ENCODE data around the gene FAM53A. TPM values are rescaled to one million over a fixed set of nuclear protein-coding genes. Genes with fewer than 3 reads are reported as not detected.

FAM53A gene
- polyA plus RNA-seq, 1 experiment, result 1.1 TPM

GRCh38 chr4:1683261-1683735 lies 815 bp downstream of the FAM53A start:
- ChIA-PET POLR2A (no interaction called here), CTCF (interaction anchor here (0.6 to 2.3 kb wide), 2 partner anchors 10 to 43 kb away, joined by 3 to 11 read pairs; no protein-coding TSS in a partner anchor)
- Histone ChIP-seq H3K9me3 (ENCODE audit: control insufficient read depth, insufficient read depth, low read length) (no peaks in the 10 kb centered on the region; the same call in 1 of the 2 replicates), H3K27ac (ENCODE audit: low read depth, low read length) (peak overlapping the region; percentile 71), H3K27me3 (ENCODE audit: control insufficient read depth, insufficient read depth, low read length) (no peaks in the 10 kb centered on the region), H3K4me3 (ENCODE audit: low read depth, low read length) (peak overlapping the region; percentile 62)
- TF ChIP-seq, protein P1, sequence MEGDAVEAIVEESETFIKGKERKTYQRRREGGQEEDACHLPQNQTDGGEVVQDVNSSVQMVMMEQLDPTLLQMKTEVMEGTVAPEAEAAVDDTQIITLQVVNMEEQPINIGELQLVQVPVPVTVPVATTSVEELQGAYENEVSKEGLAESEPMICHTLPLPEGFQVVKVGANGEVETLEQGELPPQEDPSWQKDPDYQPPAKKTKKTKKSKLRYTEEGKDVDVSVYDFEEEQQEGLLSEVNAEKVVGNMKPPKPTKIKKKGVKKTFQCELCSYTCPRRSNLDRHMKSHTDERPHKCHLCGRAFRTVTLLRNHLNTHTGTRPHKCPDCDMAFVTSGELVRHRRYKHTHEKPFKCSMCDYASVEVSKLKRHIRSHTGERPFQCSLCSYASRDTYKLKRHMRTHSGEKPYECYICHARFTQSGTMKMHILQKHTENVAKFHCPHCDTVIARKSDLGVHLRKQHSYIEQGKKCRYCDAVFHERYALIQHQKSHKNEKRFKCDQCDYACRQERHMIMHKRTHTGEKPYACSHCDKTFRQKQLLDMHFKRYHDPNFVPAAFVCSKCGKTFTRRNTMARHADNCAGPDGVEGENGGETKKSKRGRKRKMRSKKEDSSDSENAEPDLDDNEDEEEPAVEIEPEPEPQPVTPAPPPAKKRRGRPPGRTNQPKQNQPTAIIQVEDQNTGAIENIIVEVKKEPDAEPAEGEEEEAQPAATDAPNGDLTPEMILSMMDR (IDR thresholded peaks at IDR 0.05; ENCODE audit: low read depth, low read length), result no peak
- DNase-seq (ENCODE audit: low read depth, low spot score), result peak; percentile 69

DNA sequence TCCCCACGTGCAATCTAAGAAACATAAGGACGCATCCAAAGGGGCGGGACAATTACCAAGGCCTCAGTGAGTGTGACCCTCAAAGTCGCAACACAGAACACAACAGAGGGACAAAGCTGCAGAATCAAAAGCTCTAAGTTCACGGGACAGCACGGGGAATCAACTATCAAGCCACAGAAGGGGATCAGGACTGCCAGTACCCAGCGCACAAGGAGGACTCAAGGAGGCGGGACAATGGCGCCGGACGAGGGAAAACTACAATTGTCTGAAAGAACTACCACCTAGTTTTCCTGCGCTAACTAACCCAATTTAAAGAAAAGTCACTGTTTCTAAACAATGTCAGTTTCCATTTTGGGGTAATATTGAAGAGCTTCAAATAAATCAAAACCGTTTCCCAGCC lies 1.3 kb downstream of the FAM53A start:
- TF ChIP-seq, protein P1 (IDR thresholded peaks at IDR 0.05; ENCODE audit: low read depth, low read length), result no peak
- Histone ChIP-seq H3K9me3 (ENCODE audit: control insufficient read depth, insufficient read depth, low read length) (no peaks in the 10 kb centered on the region; the same call in 1 of the 2 replicates), H3K27ac (ENCODE audit: low read depth, low read length) (peak overlapping the region; percentile 71), H3K27me3 (ENCODE audit: control insufficient read depth, insufficient read depth, low read length) (no peaks in the 10 kb centered on the region), H3K4me3 (ENCODE audit: low read depth, low read length) (peak overlapping the region; percentile 62)
- CTCF ChIA-PET, result interaction anchor here (0.6 to 2.3 kb wide), 2 partner anchors 10 to 44 kb away, joined by 3 to 11 read pairs; no protein-coding TSS in a partner anchor
- POLR2A ChIA-PET, result no interaction called here
- DNase-seq (ENCODE audit: low read depth, low spot score), result no peak

DNA sequence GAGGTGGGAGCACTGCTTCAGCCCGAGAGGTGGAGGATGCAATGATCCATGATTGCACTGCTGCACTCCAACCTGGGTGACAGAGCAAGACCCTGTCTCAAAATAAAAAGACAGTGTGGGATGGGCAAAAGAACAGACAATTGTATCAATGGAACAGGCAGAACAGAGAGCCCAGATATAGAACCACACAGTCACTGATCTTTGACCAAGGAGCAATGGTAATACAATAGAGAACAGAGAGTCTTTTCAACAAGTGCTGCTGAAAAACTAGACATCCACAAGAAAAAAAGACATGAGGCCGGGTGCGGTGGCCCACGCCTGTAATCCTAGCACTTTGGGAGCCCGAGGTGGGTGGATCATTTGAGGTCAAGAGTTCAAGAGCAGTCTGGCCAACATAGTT lies 5.9 kb downstream of the FAM53A start:
- H3K4me3 ChIP-seq (ENCODE audit: low read depth, low read length), result no peak overlapping the region
- TF ChIP-seq, protein P1 (IDR thresholded peaks at IDR 0.05; ENCODE audit: low read depth, low read length), result no peak
- no peak overlapping the region for H3K27ac ChIP-seq (ENCODE audit: low read depth, low read length)
- ChIA-PET POLR2A (no interaction called here), CTCF (interaction anchor here (2.2 kb wide), 1 partner anchor 15 kb away, joined by 8 read pairs; no protein-coding TSS in a partner anchor)
- no peak for DNase-seq (ENCODE audit: low read depth, low spot score)
- H3K9me3 ChIP-seq (ENCODE audit: control insufficient read depth, insufficient read depth, low read length), result no peaks in the 10 kb centered on the region; the same call in 1 of the 2 replicates
- no peaks in the 10 kb centered on the region for H3K27me3 ChIP-seq (ENCODE audit: control insufficient read depth, insufficient read depth, low read length)

DNA sequence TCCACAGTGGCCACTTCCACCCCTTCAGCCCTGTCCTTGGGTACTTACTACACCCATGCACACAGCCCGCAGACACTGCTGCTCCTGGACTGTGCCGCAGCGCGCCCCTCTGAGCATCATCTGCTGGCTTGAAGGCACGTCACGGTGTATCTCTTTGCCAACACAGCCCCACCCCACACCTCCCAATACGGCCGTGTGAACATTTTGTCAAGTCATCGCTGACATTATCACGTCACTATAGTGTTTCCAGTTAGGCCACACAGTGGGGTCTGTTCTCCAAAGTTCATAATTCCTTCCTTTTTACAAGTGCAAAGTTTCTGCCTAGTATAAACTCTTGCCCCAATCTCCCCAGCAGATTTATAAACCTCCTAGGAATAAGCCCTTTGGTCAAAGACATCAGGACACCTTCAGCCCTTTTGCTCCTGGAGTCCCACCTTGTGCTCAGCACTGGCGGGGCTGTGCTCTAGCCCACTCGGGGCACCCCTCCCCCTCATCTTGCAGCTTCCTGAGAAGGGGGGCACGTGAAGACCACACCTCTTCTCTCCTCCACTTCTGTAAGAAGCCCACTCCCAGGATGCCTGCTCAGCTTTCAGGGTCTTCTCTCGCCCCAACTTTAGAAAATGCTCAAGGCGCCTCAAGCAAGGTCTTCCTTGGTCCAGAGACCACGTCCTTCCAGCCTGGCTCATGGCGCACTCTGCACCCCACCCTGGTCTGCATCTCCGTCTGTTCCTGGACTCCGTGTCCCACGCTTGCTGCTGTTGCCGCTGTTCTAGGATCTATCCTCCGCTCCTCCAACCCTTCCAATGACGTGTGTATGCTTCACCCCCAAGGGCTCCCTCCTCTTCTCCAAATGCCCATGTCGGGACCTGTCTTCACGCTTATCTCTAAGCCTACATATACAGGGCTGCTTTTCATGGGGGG lies 7.2 kb downstream of the FAM53A start:
- no peak for DNase-seq (ENCODE audit: low read depth, low spot score)
- H3K27ac ChIP-seq (ENCODE audit: low read depth, low read length), result no peak overlapping the region
- POLR2A ChIA-PET, result no interaction called here
- H3K27me3 ChIP-seq (ENCODE audit: control insufficient read depth, insufficient read depth, low read length), result no peaks in the 10 kb centered on the region
- CTCF ChIA-PET, result interaction anchor here (1.0 to 2.2 kb wide), 2 partner anchors 16 kb away, joined by 3 to 8 read pairs; no protein-coding TSS in a partner anchor
- no peaks in the 10 kb centered on the region; the same call in 1 of the 2 replicates for H3K9me3 ChIP-seq (ENCODE audit: control insufficient read depth, insufficient read depth, low read length)
- TF ChIP-seq, protein P1 (IDR thresholded peaks at IDR 0.05; ENCODE audit: low read depth, low read length), result no peak
- H3K4me3 ChIP-seq (ENCODE audit: low read depth, low read length), result no peak overlapping the region

GRCh38 chr4:1675802-1676137 lies 8.3 kb downstream of the FAM53A start:
- ChIA-PET CTCF (interaction anchor here (1.0 kb wide), 1 partner anchor 18 kb away, joined by 3 read pairs; no protein-coding TSS in a partner anchor), POLR2A (no interaction called here)
- DNase-seq (ENCODE audit: low read depth, low spot score), result no peak
- Histone ChIP-seq H3K27me3 (ENCODE audit: control insufficient read depth, insufficient read depth, low read length) (no peaks in the 10 kb centered on the region), H3K27ac (ENCODE audit: low read depth, low read length) (no peak overlapping the region), H3K4me3 (ENCODE audit: low read depth, low read length) (no peak overlapping the region), H3K9me3 (ENCODE audit: control insufficient read depth, insufficient read depth, low read length) (peaks cover 8% of the 10 kb centered on the region; the same call in 1 of the 2 replicates)
- TF ChIP-seq, protein P1 (IDR thresholded peaks at IDR 0.05; ENCODE audit: low read depth, low read length), result no peak
